Naive B cell (primary cell): Measurements from ENCODE around the gene NLRP6. TPM values are rescaled to one million over a fixed set of nuclear protein-coding genes. Genes with fewer than 3 reads are reported as not detected.
"Not testable (repeated sequence)": the region's sequence is repeated elsewhere in the genome, so short reads cannot be mapped to it uniquely, and the experiment has no call there.

ENCODE experiments used
- ATAC-seq, 2 donors: fragments of 150-1000 bp; cut with Tn5 transposase; 2 replicates each; pipeline ENCODE4 v1.10.0; 2021; ENCODE audit warnings: low read depth in 2 of 2, mild to moderate bottlenecking in 2 of 2, moderate library complexity in 2 of 2
- DNase-seq: peaks from one replicate; pipeline ENCODE4 v3.0.0; 2022
- H3K27ac Mint-ChIP-seq, 6 donors: one replicate each; pipeline ENCODE4 v1.8.0; 2020 to 2022; ENCODE audit warnings: mild to moderate bottlenecking in 6 of 6, mixed read lengths in 6 of 6, moderate library complexity in 5 of 6, inconsistent platforms in 2 of 6
- H3K27me3 Mint-ChIP-seq, 3 donors: one replicate each; pipeline ENCODE4 v1.8.0; 2021 to 2022; ENCODE audit warnings: mixed read lengths in 3 of 3, mild to moderate bottlenecking in 1 of 3
- H3K36me3 Mint-ChIP-seq, 2 donors: one replicate each; pipeline ENCODE4 v1.8.0; 2020 to 2022; ENCODE audit warnings: mixed read lengths in 2 of 2, inconsistent platforms in 1 of 2, mild to moderate bottlenecking in 1 of 2
- H3K4me1 Mint-ChIP-seq, 3 donors: one replicate each; pipeline ENCODE4 v1.8.0; 2020 to 2022; ENCODE audit warnings: mixed read lengths in 3 of 3, inconsistent platforms in 1 of 3, mild to moderate bottlenecking in 1 of 3, moderate library complexity in 1 of 3
- H3K4me3 Mint-ChIP-seq, 8 donors: one replicate each; pipeline ENCODE4 v1.8.0; 2020 to 2022; ENCODE audit warnings: mild to moderate bottlenecking in 8 of 8, mixed read lengths in 8 of 8, moderate library complexity in 8 of 8, inconsistent platforms in 2 of 8
- H3K9me3 Mint-ChIP-seq, 7 donors: one replicate each; pipeline ENCODE4 v1.8.0; 2020 to 2022; ENCODE audit warnings: mixed read lengths in 7 of 7, mild to moderate bottlenecking in 5 of 7, inconsistent platforms in 2 of 7, moderate library complexity in 1 of 7
- polyA plus RNA-seq, 6 donors: library from polyadenylated mRNA; unstranded; fragments of 300-500 nt; fragmentation: Illumina TruSeq; gene quantifications; one replicate each; pipeline ENCODE4 v1.2.3, GENCODE V29; 2021; ENCODE audit warnings: low read depth in 6 of 6

NLRP6 gene
- polyA plus RNA-seq, 6 donors from 2014 or later, result 1.4 to 3.3 (median 2.2) TPM

DNA sequence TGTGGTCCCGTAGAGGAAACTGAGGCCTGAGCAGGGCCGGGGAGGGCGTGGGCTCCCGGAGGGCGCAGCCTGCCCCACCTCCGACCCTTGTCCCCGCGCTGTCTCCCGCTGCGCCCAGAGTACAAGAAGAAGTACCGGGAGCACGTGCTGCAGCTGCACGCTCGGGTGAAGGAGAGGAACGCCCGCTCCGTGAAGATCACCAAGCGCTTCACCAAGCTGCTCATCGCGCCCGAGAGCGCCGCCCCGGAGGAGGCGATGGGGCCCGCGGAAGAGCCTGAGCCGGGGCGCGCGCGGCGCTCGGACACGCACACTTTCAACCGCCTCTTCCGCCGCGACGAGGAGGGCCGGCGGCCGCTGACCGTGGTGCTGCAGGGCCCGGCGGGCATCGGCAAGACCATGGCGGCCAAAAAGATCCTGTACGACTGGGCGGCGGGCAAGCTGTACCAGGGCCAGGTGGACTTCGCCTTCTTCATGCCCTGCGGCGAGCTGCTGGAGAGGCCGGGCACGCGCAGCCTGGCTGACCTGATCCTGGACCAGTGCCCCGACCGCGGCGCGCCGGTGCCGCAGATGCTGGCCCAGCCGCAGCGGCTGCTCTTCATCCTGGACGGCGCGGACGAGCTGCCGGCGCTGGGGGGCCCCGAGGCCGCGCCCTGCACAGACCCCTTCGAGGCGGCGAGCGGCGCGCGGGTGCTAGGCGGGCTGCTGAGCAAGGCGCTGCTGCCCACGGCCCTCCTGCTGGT is 1.9 kb downstream of the NLRP6 start:
- Mint-ChIP-seq H3K27me3 (peaks cover 11 to 45% (median 19%) of the 10 kb centered on the region in 3 donors), H3K4me1 (peaks cover 33 to 39% (median 36%) of the 10 kb centered on the region in 3 donors)
- peak; percentile 57 for DNase-seq

DNA sequence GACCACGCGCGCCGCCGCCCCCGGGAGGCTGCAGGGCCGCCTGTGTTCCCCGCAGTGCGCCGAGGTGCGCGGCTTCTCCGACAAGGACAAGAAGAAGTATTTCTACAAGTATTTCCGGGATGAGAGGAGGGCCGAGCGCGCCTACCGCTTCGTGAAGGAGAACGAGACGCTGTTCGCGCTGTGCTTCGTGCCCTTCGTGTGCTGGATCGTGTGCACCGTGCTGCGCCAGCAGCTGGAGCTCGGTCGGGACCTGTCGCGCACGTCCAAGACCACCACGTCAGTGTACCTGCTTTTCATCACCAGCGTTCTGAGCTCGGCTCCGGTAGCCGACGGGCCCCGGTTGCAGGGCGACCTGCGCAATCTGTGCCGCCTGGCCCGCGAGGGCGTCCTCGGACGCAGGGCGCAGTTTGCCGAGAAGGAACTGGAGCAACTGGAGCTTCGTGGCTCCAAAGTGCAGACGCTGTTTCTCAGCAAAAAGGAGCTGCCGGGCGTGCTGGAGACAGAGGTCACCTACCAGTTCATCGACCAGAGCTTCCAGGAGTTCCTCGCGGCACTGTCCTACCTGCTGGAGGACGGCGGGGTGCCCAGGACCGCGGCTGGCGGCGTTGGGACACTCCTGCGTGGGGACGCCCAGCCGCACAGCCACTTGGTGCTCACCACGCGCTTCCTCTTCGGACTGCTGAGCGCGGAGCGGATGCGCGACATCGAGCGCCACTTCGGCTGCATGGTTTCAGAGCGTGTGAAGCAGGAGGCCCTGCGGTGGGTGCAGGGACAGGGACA is 2.7 kb downstream of the NLRP6 start:
- Mint-ChIP-seq H3K4me3 (peak overlapping the region; percentile 71 to 88 (median 80)), H3K27me3 (peaks cover 16 to 52% (median 24%) of the 10 kb centered on the region in 3 donors)

More for the DNA sequence above, 1.9 kb downstream of the NLRP6 start:
- peaks cover 0 to 3% (median 0%) of the 10 kb centered on the region in 7 donors for H3K9me3 Mint-ChIP-seq
- H3K4me3 Mint-ChIP-seq, result peak overlapping the region; percentile 77 to 89 (median 86)
- H3K36me3 Mint-ChIP-seq, result peaks cover 0 to 5% of the 10 kb centered on the region in 2 donors
- peak overlapping the region in 5 of 6 donors; percentile 21 to 93 (median 81) for H3K27ac Mint-ChIP-seq
- peak; percentile 79 to 81 for ATAC-seq

GRCh38 chr11:281486-282161 is 3.4 kb downstream of the NLRP6 start:
- Mint-ChIP-seq H3K27ac (peak overlapping the region in 5 of 6 donors; percentile 36 to 94 (median 73)), H3K4me3 (peak overlapping the region; percentile 65 to 85 (median 78)), H3K4me1 (peaks cover 31 to 39% (median 34%) of the 10 kb centered on the region in 3 donors), H3K36me3 (peaks cover 0 to 2% of the 10 kb centered on the region in 2 donors), H3K9me3 (peaks cover 0 to 2% (median 0%) of the 10 kb centered on the region in 7 donors), H3K27me3 (peaks cover 16 to 57% (median 24%) of the 10 kb centered on the region in 3 donors)
- DNase-seq, result no peak
- ATAC-seq, result no peak

More for the DNA sequence above, 2.7 kb downstream of the NLRP6 start:
- peak overlapping the region in 4 of 6 donors; percentile 36 to 85 (median 70) for H3K27ac Mint-ChIP-seq
- ATAC-seq (peak; percentile 66 to 68), DNase-seq (peak; percentile 53)
- peaks cover 0 to 3% (median 0%) of the 10 kb centered on the region in 7 donors for H3K9me3 Mint-ChIP-seq
- H3K36me3 Mint-ChIP-seq, result peaks cover 0 to 5% of the 10 kb centered on the region in 2 donors
- peaks cover 31 to 39% (median 34%) of the 10 kb centered on the region in 3 donors for H3K4me1 Mint-ChIP-seq

DNA sequence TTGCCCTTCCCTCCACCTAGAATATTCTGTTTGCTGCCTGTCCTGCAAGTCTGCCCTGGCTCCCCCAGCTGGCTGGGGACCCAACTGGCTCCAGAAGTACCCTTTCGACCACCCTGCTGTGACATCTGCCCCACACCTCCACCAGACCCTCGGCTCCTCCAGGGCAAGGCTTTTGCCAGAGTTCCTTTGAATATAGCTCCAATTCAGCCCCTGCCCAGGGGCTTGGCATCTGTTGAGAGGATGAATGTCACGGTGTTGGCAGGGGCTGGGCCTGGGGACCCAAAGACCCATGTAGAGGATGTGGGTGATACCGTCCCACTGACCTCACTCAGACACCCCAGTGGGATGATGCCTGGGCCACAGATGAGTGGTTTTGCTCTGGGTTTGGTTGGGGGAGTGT is 4.0 kb downstream of the NLRP6 start:
- Mint-ChIP-seq H3K9me3 (peaks cover 0 to 2% (median 0%) of the 10 kb centered on the region in 7 donors), H3K4me3 (peak overlapping the region in 6 of 8 donors; percentile 59 to 80 (median 70)), H3K36me3 (no peaks in the 10 kb centered on the region), H3K27ac (peak overlapping the region in 2 of 6 donors; percentile 10 to 94), H3K27me3 (peaks cover 16 to 62% (median 30%) of the 10 kb centered on the region in 3 donors), H3K4me1 (peaks cover 34 to 44% (median 39%) of the 10 kb centered on the region in 3 donors)
- DNase-seq (no peak), ATAC-seq (no peak)

DNA sequence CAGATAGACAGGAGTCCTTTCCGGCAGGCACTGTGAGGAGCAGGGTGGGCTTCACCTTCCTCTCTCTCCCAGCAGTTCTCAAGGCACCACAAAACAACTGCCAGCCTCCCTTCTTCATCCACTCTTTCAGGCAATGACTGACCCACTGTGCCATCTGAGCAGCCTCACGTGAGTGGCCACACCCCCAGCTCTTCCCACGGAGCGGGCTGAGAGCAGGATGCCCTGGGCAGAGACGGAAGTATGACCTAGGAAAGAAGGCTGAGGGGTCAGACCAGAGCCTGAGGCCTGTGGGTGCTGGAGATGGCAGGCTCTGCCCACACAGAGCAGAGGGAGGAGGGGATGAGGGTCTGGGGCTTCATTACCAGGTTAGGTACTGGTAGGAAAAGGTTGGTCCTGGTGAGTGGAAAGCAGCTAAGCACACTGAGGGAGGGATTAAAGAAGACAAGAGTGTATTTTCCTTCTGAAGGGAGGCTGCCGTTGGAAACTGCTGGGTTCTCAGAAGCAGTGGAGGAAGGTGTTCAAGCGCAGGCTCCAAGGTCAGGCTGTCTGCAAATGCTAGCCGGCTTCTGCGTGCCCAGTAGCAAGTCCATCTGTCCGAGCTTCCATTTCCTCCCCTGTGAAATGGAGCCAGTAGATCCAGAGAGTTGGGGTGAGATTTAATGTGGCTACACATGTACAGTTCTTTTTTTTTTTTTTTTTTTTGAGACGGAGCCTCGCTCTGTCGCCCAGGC is 4.6 kb downstream of the NLRP6 start:
- Mint-ChIP-seq H3K4me3 (peak overlapping the region in 4 of 8 donors; percentile 37 to 77 (median 58)), H3K9me3 (peaks cover 0 to 2% (median 0%) of the 10 kb centered on the region in 7 donors), H3K4me1 (peaks cover 35 to 44% (median 44%) of the 10 kb centered on the region in 3 donors), H3K36me3 (no peaks in the 10 kb centered on the region), H3K27me3 (peaks cover 16 to 67% (median 32%) of the 10 kb centered on the region in 3 donors), H3K27ac (no peak overlapping the region)
- ATAC-seq (no peak), DNase-seq (no peak)

DNA sequence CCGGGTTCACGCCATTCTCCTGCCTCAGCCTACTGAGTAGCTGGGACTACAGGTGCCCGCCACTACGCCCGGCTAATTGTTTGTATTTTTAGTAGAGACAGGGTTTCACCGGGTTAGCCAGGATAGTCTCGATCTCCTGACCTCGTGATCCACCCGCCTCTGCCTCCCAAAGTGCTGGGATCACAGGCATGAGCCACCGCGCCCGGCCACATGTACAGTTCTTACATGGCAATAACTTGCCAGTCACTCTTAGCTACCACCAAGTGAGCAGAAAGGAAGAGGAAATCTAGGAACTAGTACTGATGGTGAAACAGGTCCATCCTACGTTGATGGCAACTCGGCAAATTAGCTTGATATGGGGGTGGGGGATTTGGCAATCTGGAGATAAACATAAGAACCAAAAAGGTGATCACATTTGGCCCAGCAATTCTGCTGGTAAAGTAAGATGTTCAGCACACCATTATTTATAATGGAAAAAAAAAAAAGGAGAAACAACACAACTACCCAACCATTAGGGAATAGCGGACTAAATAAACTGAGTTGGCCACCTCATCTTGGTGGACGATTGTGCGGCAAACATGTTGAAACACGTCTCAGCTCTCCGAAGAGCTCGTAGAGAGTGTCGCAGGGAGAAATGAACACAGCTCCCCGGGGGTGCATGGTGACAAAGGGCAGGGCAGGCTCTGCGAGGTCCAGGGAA is 5.3 kb downstream of the NLRP6 start:
- H3K4me1 Mint-ChIP-seq, result peaks cover 38 to 47% (median 43%) of the 10 kb centered on the region in 3 donors
- peak overlapping the region in 1 of 6 donors; percentile 84 for H3K27ac Mint-ChIP-seq
- peak overlapping the region in 2 of 8 donors; percentile 37 to 73 for H3K4me3 Mint-ChIP-seq
- H3K36me3 Mint-ChIP-seq, result no peaks in the 10 kb centered on the region
- H3K27me3 Mint-ChIP-seq, result peaks cover 16 to 70% (median 32%) of the 10 kb centered on the region in 3 donors
- ATAC-seq, result no peak
- no peak for DNase-seq
- H3K9me3 Mint-ChIP-seq, result peaks cover 0 to 2% (median 0%) of the 10 kb centered on the region in 7 donors

DNA sequence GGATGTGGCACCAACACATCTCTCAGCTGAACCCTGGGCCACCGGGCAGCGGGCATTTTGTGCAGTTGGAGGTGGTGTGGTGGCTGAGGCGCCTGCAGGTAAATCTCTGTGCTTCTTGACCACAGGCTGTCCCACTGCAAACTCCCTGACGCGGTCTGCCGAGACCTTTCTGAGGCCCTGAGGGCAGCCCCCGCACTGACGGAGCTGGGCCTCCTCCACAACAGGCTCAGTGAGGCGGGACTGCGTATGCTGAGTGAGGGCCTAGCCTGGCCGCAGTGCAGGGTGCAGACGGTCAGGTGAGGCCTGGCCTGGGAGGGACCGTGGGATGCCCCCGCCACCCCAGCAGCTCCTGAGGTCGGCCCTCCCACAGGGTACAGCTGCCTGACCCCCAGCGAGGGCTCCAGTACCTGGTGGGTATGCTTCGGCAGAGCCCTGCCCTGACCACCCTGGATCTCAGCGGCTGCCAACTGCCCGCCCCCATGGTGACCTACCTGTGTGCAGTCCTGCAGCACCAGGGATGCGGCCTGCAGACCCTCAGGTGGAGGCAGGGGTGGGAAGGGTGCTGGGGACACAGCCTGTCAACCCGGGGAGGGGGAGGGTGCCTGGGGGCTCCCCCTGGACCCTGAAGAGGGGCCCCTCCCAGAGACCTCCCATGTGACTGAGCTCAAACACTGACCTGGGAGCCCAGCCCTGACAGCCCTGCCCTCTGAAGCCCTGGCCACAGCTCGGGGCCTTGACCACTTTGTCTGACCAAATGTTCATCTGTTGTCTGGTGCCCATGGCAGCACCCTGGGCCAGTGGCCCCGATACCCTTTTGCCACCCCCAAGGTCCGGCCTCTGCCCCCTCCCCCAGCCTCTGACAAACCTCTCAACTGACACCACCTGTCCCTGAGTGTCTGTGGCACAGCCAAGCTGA is 6.2 kb downstream of the NLRP6 start:
- Mint-ChIP-seq H3K27me3 (peaks cover 16 to 70% (median 32%) of the 10 kb centered on the region in 3 donors), H3K9me3 (peaks cover 0 to 2% (median 0%) of the 10 kb centered on the region in 7 donors), H3K4me3 (no peak overlapping the region), H3K27ac (no peak overlapping the region), H3K4me1 (peaks cover 35 to 44% (median 41%) of the 10 kb centered on the region in 3 donors), H3K36me3 (no peaks in the 10 kb centered on the region)
- DNase-seq (no peak), ATAC-seq (no peak)

DNA sequence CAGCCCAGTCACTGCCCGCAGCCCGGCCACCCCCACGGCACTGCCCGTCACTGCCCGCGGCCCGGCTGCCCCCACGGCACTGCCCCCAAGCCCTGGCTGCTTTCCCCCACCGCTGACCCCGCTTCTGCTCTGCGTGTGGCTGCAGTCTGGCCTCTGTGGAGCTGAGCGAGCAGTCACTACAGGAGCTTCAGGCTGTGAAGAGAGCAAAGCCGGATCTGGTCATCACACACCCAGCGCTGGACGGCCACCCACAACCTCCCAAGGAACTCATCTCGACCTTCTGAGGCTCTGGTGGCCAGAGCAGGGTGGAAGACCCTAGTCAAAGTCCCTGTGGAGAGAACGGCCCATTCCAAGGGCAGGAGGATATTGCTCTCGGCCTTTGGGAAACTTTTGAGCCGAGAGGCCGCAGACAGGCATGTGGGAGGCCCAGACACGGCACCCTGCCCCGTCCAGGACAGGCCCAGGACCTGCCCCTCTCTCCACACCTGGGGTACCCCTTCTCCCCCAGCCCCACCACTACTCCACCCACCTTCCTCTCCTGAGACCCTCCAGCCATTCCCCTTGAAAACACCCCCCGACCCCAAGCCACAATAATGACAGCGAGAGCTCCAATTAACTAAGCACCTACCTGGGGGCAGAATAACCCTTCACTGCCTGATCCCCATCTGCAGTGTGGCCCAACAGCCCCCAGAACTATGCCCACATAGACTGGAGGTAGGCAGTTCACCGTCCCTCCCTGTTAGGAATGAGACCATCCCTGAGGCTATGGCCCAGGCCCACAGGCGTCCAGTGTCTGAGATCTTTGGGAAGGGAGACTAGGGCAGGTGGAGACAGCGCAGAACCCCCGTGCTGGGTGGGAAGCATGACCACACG is 7.0 kb downstream of the NLRP6 start:
- ATAC-seq (no peak), DNase-seq (no peak)
- Mint-ChIP-seq H3K36me3 (no peaks in the 10 kb centered on the region), H3K27ac (peak overlapping the region in 3 of 6 donors; percentile 32 to 82 (median 33)), H3K9me3 (no peaks in the 10 kb centered on the region), H3K4me1 (peaks cover 37 to 47% (median 45%) of the 10 kb centered on the region in 3 donors), H3K4me3 (peak overlapping the region in 1 of 8 donors; percentile 58), H3K27me3 (peaks cover 16 to 65% (median 32%) of the 10 kb centered on the region in 3 donors)

GRCh38 chr11:285894-286220 is 7.7 kb downstream of the NLRP6 start:
- ATAC-seq (no peak), DNase-seq (no peak)
- Mint-ChIP-seq H3K27ac (no peak overlapping the region), H3K27me3 (peaks cover 16 to 62% (median 32%) of the 10 kb centered on the region in 3 donors), H3K4me3 (peak overlapping the region in 1 of 8 donors; percentile 75), H3K9me3 (no peaks in the 10 kb centered on the region), H3K4me1 (peaks cover 35 to 45% (median 43%) of the 10 kb centered on the region in 3 donors), H3K36me3 (peaks cover 0 to 2% of the 10 kb centered on the region in 2 donors)

DNA sequence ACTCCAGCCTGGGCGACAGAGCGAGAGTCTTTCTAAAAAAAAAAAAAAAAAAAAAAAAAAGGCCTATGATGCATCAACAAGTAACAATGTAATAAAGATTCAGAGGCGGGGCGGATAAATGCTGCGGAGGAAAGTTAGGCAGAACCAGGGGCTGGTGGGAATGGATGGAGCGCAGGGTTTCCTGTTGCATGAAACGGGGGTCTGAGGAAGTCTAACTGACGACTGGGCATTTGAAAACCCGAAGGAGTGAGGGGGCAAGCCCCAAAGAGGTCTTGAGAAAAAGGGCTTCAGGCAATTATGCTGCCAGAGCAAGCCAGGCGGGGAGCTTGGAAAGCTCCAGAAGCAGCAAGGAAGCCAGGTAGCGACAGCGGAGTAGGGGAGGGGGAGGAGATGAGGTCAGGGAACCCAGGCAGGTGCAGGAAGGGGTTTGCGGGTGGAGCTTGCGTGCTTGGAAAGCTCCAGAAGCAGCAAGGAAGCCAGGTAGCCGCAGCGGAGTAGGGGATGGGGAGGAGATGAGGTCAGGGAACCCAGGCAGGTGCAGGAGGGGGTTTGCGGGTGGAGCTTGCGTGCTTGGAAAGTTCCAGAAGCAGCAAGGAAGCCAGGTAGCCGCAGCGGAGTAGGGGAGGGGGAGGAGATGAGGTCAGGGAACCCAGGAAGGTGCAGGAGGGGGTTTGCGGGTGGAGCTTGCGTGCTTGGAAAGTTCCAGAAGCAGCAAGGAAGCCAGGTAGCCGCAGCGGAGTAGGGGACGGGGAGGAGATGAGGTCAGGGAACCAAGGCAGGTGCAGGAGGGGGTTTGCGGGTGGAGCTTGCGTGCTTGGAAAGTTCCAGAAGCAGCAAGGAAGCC is 9.0 kb downstream of the NLRP6 start:
- Mint-ChIP-seq H3K4me1 (peaks cover 21 to 36% (median 32%) of the 10 kb centered on the region in 3 donors), H3K4me3 (peak overlapping the region; percentile 79 to 93 (median 86)), H3K27me3 (peaks cover 11 to 49% (median 24%) of the 10 kb centered on the region in 3 donors), H3K27ac (peak overlapping the region in 3 of 6 donors; percentile 3 to 90 (median 88))
- DNase-seq, ATAC-seq, H3K36me3 Mint-ChIP-seq, H3K9me3 Mint-ChIP-seq: not testable (repeated sequence)
